CD4-positive, alpha-beta T cell treated with Interleukin-21 for 1 hour (primary cell): ENCODE measurements around the gene GRID1.
"Not testable (repeated sequence)": the region's sequence is repeated elsewhere in the genome, so short reads cannot be mapped to it uniquely, and the experiment has no call there.

Experiments used
- DNase-seq: peaks from one replicate; pipeline ENCODE4 v3.0.0-alpha.2; 2020

The GRID1 gene

DNA sequence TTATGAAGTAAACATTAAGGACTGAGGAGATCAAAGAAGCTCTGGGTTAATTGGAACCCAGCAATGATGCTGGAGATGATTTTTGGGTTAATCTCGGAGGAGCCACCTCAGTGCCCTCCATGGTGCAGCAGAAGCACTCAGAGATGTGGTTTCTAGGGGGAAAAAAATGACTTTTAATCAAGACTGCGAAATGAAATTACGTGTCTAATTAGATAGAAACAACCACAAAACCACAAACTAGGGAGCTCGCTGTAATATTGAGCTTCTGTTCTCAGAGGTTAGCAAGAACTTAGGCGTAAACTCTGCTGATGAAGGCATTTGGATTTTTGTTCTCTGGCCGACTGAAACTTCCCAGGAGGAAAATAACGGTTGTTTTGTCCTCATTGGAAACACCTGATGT, 319.0 kb downstream of the GRID1 start:
- DNase-seq = no peak

DNA sequence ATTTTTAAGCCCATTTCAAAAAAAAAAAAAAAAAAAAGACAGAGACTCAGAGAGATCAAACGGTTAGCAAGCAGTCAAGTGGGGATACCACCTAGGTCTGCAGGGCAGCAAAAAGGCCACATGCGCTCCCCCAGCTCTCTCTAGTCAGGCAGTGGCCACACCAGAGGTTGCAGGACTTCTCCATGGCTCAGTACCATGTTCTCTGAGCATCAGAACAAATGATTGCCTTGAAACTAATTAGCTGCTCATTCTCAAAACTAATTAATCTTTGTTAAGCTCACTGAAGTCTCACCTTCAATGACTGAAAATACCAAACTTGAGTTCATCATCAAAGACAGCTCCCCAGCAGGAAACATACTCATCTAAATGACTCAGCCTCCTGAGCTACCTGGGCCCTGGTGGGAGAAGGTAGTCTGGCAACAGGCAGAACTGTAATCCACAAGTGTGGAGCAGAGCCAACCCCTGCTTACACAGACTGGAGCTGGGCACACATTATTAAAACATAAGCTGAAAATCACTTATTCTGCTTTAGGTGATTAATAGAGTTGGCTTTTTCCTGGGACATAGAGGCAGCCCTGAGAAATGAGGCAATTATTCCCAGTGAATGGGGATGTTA, 319.6 kb downstream of the GRID1 start:
- DNase-seq = no peak

DNA sequence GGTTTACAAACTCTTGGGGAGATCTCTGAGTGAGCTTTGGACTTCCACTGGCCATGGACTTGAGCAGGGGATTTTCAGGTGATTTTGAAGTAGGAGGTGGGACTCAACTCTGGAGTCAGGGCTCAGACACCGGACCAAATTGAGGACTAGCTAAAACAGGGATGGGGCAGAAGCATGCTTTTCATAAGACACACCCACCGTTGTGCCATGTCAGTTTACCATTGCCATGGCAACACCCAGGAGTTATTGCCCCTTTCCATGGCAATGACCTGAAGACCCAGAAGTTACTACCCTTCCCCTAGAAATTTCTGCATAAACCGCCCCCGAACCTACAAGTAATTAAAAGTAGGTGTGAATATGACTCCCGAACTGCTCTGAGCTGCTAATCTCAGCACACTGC, 320.7 kb downstream of the GRID1 start:
- DNase-seq = no peak

DNA sequence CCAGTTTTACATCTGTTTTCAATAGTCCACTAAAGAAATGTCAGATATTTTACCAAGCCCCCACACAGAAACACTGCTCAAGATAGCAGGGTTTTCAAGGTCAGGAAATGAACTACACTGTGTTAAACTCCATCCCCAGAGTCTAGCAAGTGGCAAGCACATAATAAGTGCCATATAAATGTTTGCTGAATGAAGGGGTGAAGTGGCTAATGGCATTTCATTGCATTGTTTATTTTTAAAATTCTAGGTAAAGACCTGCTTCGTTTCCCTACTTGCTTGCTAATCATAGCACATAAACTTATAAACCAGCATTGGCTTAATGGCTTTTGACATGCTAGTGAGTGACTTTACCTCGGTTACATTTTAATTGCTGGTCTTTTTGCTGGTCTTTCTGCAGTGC, 322.6 kb downstream of the GRID1 start:
- no peak for DNase-seq

DNA sequence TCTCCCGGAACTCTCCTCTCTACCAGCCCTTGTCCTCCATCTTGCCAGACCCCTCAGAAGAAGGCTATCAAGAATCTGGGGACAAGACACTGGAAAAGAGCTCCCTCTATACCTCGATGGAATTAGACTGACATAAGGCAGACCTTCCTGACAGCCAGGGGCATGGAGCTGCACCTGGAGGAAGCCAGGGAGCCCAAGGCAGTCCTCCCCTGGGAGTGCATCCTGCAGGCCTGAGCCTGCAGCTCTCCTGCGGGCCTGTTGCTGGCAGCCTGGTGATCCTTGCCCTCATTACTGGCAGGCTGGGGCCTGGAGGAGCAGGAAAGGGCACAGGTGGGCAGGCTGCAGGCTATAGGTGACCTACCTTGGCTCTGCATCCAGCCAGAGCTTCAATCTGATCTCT, 323.4 kb downstream of the GRID1 start:
- no peak for DNase-seq

DNA sequence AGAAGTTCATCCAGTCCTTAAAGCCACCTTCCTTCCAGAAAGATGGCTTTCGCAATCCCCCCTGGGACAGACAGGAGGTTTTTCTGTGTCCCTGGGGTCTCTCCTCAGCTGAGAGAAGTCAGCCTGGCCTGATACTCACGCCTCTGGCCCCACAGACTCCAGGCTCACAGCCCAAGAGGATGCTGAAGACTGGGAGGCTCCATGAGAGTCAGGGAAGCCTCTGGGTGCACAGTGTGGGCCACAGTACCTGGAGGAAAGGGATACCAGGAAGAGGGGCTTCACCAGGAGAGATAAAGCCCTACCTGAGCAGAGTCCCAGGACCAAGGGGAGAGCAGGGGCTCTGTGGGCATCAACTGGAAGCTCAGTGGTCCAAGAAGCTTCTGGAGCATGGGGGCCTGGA, 324.4 kb downstream of the GRID1 start:
- no peak for DNase-seq

DNA sequence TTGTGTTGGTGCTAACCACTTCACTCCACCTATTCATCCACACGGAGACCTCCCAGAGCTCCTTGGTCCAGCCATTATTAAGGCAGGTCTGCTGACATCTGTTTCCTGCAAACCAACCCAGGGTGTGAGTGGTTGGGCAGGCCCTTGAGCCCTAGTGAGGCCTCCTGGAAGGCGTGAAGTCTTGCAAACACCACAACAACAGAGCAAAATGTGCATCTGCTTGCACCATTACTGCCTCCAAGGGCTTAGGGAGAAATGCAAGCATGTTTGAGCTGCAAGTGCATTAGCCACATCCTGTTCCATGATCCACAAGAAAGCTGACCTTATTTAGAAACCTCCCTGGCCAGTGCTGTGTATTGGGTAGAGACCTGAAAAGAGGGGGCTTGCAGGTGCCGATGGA, 325.5 kb downstream of the GRID1 start:
- no peak for DNase-seq

DNA sequence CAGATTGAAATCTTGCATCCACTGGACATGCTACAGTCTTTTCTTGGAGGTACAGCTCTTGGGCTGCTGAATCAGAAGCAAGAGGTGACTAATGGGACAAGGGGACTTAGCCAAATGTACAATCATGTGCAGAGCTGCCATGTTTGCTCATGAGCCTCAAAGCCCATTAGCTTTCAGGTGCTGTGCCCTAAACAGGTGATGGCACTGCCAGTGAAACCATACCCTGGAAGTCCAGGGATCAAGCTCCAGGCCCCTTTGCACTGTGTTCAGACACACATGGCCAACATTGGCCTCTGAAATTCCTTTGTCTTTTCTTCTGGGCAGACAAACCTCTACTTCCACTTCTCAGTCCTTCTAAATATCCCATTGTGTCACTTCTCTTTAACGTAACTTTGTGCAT, 328.2 kb downstream of the GRID1 start:
- DNase-seq = no peak

DNA sequence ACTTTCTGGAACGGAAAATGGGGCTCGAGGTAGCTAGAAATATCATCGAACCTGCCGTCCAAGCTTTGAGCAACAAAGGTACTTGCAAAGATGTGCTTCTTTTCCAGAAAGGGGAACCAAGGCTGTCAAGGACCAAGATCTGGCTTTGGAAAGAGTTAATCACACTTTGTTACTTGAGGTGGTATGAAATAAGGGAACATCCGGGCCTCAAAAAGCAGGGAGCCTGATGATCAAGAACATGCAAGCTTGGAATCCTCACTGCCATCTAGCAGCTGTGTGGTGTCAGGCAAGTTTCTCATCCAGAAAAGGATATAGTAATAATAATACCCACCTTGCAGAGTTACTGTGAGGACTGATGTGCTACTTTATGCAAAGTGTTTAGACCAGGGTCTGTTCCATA, 329.5 kb downstream of the GRID1 start:
- DNase-seq = no peak

DNA sequence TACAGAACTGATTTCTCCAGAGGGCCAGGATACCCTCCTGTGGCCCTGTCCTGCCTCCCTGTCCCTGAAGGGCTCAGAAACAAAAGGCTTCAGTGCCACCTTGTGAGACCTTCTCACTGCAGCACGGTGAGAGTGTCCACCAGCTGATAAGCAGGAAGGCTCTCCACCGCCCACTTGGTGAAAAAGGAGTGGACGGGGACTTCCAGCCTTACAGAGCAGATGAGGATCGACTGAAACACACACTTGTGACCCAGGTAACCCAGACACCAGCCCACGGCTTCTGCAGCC, 330.1 kb downstream of the GRID1 start:
- no peak for DNase-seq

DNA sequence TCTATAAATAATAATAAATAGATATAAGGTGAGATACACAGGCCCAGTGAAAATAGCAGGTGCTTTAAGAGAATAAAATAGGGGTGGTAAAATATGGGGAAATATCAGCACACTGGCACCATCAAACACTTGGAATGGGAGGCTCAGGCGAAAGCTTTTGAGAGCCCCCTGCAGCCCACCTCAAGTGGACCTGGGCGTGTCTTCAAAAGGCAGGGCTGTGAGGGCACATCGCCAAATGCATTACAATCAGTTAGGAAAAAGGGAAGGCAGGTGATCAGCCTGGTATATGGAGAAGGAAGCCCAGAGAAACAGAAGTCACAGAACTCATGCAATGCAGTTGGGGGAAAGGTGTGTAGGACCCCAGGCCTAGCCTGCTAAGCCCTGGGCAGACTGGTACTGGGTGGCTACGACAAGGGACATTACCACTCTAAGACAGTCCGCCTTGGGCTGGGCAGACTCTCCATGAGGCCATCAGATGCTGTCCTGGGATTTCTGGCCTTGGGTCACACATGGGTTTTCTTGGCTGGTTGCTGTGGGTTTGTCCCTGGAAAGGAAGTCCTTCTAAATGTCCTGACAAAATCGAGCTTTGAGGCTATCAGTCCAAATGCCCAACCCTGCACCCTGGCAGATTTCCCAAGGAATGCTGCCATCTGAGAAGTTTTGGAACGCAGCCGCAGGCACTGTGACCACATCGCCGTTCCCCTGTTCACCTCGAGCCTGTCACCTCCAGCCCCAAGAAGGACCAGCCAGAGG, 330.6 kb downstream of the GRID1 start:
- DNase-seq = no peak

DNA sequence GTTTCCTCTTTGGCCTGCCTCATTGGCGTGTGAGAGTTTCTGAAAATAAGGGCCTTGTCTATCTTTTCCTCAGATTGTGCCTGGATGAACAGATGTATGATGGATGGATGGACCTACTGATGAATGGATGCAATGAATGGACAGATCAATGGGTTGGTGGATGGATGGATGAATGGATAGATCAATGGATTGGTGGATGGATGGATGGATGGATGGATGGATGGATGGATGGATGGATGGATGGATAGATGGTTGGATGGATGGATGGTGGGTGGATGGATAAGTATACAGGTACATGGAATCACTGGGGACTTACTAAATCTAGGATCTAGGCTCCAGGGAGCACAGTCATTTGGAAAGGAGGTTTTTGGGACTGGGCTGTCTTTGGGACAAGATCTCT, 331.9 kb downstream of the GRID1 start:
- DNase-seq = no peak

DNA sequence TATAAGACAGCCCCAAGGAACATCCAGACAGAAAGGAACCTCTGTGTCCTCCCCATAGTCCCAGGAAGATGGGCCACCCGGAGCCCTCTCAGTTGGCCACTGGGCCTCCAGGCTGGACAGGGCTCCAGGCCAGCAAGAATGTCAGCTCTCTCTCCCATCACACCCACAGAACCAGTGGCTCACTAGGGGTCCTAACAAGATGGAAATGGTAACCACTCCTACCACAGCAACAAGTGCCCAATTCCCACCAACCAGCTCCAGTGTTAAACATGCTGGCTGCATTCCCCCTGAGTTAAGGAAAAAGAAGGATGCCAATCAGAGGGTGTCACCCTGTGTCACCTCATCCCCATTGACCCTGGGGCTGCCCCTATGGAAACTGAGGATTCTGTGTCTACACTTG, 333.0 kb downstream of the GRID1 start:
- no peak for DNase-seq

DNA sequence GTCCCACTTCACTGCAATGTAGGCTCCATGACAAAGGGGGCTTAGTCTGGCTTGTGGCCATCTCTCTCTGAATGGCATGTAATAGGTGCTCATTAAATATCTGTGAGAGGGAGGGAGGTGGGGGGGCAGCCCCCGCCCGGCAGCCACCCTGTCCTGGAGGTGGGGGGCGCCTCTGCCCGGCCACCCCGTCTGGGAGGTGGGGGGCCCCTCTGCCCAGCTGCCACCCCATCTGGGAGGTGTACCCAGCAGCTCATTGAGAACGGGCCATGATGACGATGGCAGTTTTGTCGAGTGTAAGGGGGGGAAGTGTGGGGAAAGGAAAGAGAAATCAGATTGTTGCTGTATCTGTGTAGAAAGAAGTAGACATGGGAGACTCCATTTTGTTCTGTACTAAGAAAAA, 334.5 kb downstream of the GRID1 start:
- not testable (repeated sequence) for DNase-seq

DNA sequence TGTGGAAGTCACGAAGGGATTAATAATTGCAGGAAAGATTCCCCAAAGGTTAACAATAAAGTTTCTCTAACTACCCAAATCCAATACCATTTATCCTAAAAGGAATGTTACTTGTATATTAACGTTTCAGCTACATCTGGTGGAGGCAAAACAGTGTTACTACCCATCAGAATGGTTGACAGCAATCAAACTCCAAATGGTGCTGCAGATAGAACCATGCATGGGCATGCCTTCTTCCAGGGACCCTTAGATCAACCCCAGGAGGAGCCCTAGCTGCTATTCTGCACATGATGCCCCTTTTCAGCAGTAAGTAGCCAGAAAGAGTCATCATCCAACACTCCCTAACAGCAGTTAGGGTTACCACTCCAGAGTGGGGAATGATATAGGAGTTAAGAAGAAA, 336.3 kb downstream of the GRID1 start:
- DNase-seq = no peak

DNA sequence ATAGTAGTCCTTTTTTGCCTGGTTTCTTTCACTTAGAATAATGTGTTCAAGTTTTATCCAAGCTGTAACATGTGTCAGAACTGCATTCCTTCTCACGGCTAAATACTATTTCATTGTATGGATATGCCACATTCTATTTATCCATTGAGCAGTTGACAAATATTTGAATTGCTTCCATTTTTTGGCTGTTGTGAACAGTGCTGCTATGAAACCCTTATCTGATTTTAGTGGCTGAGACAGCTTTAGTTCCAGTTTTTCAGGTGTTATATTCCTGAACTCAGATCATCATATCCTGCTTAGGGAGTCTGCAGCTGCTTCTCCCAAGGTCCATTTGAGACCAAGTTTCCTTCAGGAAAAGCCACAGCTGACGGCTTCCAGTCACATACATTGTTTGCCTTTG, 339.2 kb downstream of the GRID1 start:
- DNase-seq = no peak

DNA sequence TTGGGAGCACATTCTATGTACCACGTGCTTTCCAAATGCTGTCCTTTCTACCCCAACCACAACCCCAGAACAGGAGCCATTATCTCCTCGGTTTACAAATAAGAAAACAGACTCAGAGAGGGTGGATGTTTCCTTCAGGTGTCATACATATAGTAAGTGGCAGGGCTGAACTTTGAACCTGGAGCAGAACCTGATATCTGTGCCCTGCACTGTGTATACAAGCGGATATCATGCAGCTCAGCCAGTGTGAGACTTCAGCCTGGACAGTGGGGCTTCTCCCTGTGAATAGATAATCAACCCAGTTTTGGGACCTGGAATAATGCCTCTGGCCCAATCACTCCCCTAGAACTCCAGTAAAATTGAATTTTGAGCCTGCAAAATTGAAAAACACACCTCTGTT, 341.1 kb downstream of the GRID1 start:
- no peak for DNase-seq

DNA sequence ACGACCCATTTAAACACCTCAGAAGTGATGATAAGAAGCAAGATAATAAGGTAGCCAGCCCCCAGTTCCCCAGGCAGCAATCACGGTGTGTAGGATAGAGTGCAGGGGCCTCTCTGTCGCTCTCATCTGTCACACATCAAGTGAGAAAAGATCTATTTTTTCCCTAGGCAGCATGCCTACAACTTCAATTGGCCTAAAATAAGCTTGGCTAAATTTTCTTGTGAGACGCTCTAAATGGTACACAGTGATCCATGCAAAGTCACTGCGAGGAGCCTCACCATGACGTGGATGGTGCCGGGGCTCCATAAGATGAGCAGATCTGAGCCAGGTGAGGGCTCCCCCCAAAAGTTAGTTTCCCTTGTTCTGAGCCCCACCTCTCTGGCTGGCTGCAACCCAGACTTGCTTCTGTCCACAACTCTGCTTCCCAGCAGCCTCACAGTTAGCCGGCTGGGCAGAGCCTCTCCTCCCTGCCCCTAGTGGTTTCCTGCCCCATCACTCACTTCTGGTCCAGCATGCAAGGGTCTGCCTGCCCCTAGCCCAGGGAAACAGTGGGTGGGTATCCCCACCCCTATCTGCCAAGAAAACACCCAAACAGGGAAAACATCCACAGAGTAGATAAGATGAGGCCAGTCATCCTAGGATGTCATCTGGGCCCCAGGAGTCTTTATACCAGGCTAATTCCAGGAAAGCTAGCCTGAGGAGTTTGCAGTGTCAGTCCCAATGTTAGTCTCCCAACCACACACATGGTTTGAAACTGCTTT, 342.1 kb downstream of the GRID1 start:
- no peak for DNase-seq

DNA sequence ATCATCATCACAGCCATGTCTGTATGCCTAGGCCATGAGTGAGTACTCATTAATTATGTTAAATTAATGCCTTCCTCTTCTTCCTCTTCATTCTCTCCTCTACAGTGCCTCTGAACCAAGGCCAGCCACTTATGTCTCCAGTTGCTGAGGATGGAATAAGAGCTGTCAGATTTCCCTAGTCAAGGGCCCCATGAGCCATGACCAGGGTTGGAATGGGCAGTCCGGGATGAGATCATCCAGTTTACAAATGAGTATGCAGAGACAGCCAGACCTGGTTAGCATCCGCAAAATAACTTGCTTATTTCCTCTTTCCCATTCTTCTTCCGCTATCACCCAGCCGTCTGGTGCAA, 342.7 kb downstream of the GRID1 start:
- DNase-seq = no peak

DNA sequence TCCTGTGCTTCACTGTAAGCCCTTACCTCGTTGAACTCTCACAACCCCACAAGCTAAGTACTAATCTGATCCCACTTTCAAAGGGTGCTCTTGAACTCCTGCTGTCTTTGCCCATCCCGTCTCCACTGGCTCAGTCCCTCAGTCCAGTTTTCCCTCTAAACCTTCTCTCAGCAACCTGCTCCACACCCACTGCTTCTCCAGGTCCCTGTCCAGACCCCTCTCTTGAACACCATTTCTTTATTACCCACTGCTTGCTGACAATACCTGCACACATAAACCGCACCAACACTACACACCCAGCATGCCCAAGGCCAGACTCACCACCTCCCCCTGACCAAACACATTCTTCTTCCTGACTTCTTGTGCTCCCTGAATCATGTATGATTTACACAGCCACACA, 343.3 kb downstream of the GRID1 start:
- DNase-seq = no peak

DNA sequence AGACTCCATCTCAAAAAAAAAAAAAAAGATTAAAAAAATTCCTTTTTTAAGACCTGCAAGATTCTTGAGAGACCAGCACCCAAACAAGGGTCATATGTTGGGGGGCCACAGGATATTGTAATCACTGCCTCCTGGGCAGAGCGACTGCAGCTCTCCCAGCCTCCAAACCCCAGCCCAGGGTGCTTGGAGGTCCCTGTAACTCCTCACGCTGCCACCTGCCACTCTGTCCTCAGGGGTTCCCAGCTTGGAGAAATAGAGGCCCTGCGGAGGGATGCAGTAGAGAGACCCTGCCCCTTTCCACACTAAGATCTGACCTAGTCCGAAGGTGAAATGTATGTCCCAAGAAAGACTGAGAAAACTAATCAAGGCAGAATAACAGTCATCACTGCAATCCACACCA, 343.7 kb downstream of the GRID1 start:
- no peak for DNase-seq

DNA sequence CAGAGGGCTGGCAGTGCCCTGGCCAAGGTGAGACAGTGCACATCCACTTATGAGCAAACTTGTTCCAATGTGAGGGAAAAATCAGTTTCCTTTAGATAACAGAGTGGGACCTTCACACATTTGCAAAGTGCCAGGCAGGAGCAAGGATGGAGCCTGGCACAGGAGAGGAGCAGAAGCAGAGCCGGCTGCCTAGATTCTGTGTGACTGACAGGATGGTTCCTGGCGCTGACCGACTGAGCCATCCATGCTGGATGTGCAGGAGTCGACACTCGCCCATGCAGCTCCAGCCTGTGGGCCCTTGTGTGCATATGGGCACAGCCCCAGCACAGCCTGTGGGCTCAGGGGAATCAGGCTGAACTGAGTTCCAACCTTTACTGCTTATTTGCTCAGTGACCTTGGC, 346.5 kb downstream of the GRID1 start:
- no peak for DNase-seq

DNA sequence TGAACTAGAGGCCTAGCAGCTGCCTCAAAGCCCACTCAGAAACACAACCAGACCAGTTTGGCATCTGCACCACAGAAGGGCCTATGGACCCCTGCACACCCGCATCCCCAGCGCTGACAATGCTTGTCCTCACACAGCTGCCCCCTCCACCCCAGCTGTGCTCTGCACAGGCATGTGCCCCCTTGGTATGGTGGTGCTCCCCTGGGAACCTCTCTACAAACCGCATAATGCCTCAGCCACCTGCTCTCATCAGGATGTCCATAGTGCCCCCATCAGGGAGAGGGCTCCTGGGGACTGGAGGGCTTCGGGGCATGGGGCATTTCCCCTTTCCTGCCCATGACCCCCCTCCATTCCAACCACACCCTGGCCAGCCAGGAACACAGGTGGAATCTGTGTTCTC, 347.5 kb downstream of the GRID1 start:
- no peak for DNase-seq

DNA sequence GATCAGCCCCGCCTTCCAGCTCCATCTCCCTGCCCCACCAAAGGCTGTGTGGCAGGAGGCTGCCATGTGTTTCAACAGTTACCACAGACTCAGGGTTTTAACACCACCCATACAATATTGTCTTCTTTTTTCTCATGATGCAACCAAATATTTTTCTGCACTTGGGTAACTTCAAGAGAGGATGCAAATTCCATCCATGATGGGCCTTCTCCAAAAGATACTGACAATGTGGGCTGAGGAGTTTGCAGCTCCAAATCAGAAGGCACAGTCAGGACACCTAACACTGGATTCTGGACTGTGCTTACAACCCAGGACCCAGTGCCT, 347.9 kb downstream of the GRID1 start:
- no peak for DNase-seq
